IMR-90 (cell line): ENCODE measurements around the gene AUTS2.

Experiments used
- BHLHE40 ChIP-seq: fragments of 150-350 bp; IDR thresholded peaks from 2 replicates; pipeline ENCODE4 v1.6.1; 2016; ENCODE audit warnings: mild to moderate bottlenecking, low read depth, low read length
- NFE2L2 ChIP-seq: fragments of 150-350 bp; IDR thresholded peaks from 2 replicates; pipeline ENCODE4 v1.6.1; 2016; ENCODE audit warnings: low read depth, mild to moderate bottlenecking, low read length
- POLR2A ChIP-seq: IDR thresholded peaks from 2 replicates; pipeline ENCODE4 v1.6.1; 2012; ENCODE audit warnings: mild to moderate bottlenecking, low read depth, low read length
- RAD21 ChIP-seq: IDR thresholded peaks from 2 replicates; pipeline ENCODE4 v1.6.1; 2012; ENCODE audit warnings: low read length, improper control_type of control experiment
- TF ChIP-seq, protein P1 (sequence below): fragments of 150-350 bp; IDR thresholded peaks from 2 replicates; pipeline ENCODE4 v1.6.1; 2016; ENCODE audit warnings: low read depth, mild to moderate bottlenecking, low read length, moderate library complexity, borderline replicate concordance
- TF ChIP-seq, protein P2 (sequence below): conservative IDR thresholded peaks from 2 replicates; pipeline ENCODE4 v1.5.1; 2012; ENCODE audit warnings: mild to moderate bottlenecking, low read depth, low read length, improper control_type of control experiment
- TF ChIP-seq, protein P3 (sequence below): fragments of 150-350 bp; IDR thresholded peaks from 2 replicates; pipeline ENCODE4 v1.6.1; 2017; ENCODE audit warnings: mild to moderate bottlenecking, antibody characterized with exemption, low read length, low read depth

GRCh38 chr7:69668339-69668870, 70.1 kb downstream of the AUTS2 start:
- TF ChIP-seq, protein P1, sequence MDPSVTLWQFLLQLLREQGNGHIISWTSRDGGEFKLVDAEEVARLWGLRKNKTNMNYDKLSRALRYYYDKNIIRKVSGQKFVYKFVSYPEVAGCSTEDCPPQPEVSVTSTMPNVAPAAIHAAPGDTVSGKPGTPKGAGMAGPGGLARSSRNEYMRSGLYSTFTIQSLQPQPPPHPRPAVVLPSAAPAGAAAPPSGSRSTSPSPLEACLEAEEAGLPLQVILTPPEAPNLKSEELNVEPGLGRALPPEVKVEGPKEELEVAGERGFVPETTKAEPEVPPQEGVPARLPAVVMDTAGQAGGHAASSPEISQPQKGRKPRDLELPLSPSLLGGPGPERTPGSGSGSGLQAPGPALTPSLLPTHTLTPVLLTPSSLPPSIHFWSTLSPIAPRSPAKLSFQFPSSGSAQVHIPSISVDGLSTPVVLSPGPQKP = no peak
- TF ChIP-seq NFE2L2 (no peak), POLR2A (no peak), BHLHE40 (no peak), RAD21 (no peak)
- TF ChIP-seq, protein P2, sequence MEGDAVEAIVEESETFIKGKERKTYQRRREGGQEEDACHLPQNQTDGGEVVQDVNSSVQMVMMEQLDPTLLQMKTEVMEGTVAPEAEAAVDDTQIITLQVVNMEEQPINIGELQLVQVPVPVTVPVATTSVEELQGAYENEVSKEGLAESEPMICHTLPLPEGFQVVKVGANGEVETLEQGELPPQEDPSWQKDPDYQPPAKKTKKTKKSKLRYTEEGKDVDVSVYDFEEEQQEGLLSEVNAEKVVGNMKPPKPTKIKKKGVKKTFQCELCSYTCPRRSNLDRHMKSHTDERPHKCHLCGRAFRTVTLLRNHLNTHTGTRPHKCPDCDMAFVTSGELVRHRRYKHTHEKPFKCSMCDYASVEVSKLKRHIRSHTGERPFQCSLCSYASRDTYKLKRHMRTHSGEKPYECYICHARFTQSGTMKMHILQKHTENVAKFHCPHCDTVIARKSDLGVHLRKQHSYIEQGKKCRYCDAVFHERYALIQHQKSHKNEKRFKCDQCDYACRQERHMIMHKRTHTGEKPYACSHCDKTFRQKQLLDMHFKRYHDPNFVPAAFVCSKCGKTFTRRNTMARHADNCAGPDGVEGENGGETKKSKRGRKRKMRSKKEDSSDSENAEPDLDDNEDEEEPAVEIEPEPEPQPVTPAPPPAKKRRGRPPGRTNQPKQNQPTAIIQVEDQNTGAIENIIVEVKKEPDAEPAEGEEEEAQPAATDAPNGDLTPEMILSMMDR = no peak
- TF ChIP-seq, protein P3, sequence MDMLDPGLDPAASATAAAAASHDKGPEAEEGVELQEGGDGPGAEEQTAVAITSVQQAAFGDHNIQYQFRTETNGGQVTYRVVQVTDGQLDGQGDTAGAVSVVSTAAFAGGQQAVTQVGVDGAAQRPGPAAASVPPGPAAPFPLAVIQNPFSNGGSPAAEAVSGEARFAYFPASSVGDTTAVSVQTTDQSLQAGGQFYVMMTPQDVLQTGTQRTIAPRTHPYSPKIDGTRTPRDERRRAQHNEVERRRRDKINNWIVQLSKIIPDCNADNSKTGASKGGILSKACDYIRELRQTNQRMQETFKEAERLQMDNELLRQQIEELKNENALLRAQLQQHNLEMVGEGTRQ = no peak
